ENCODE results near the gene YY1.

GRCh38 chr14:100292301-100292775 lies 53.4 kb downstream of the YY1 start:
- TF ChIP-seq EZH2 (IDR thresholded peaks at IDR 0.05) (no peak), POLR2AphosphoS5 (IDR thresholded peaks at IDR 0.05; ENCODE audit: borderline replicate concordance, low read depth, low read length) (no peak), FOXP2 (optimal IDR thresholded peaks at IDR 0.05; ENCODE audit: control extremely low read depth, extremely low read length, insufficient read depth) (no peak)

Measured in SK-N-MC (cell line).